ENCODE results near the gene NDUFS1. TPM values are rescaled to one million over a fixed set of nuclear protein-coding genes. Genes with fewer than 3 reads are reported as not detected.

The NDUFS1 gene
- total and polyA plus RNA-seq, 9 of the 15 experiments (the other 6 are each of a cell fraction or from before 2014, with no cell fraction given): 75.0 to 130 (median 91.5) TPM

GRCh38 chr2:206112108-206112507 is 47.1 kb downstream of the NDUFS1 start:
- Histone ChIP-seq H3K4me3 (no peak overlapping the region), H3K9ac (ENCODE audit: insufficient read depth in 1 of 2, low read depth in 2 of 2, low read length in 2 of 2) (no peak overlapping the region), H3K4me1 (replicated peaks in 1 of 2; ENCODE audit: control insufficient read depth in 2 of 2, insufficient read depth in 2 of 2, low read length in 2 of 2) (no peaks in the 10 kb centered on the region; a peak in 1 of 5 replicates), H3K27me3 (ENCODE audit: control insufficient read depth in 2 of 2, insufficient read depth in 2 of 2, low read length in 2 of 2) (no peaks in the 10 kb centered on the region), H3K4me2 (ENCODE audit: insufficient read depth, low read length) (no peak overlapping the region), H3K36me3 (ENCODE audit: control insufficient read depth, insufficient read depth, low read length) (peaks cover 6% of the 10 kb centered on the region; the same call in 1 of the 3 replicates), H4K20me1 (replicated peaks; ENCODE audit: control insufficient read depth, insufficient read depth, low read length) (no peaks in the 10 kb centered on the region), H2AFZ (ENCODE audit: low read depth, low read length) (no peak overlapping the region), H3K9me3 (replicated peaks; ENCODE audit: control insufficient read depth, insufficient read depth, low read depth, low read length) (no peaks in the 10 kb centered on the region), H3K27ac (ENCODE audit: extremely low read depth, low read depth, low read length) (no peak overlapping the region), H3K79me2 (ENCODE audit: control insufficient read depth, insufficient read depth, low read length) (no peaks in the 10 kb centered on the region), H3K9me1 (ENCODE audit: control insufficient read depth, insufficient read depth, low read length) (no peaks in the 10 kb centered on the region)
- intact Hi-C loops (cut with micrococcal nuclease): no loop called here
- FAIRE-seq: no peak
- no peak for ATAC-seq
- no peak for TF ChIP-seq ZNF3 (CRISPR knock-in tag; IDR thresholded peaks at IDR 0.05)
- TF ChIP-seq KLF16 (IDR thresholded peaks at IDR 0.05): no peak
- TF ChIP-seq DPF2 (IDR thresholded peaks at IDR 0.05): no peak
- no peak for TF ChIP-seq ATF4 (CRISPR knock-in tag; IDR thresholded peaks at IDR 0.05)
- TF ChIP-seq ARNT (IDR thresholded peaks at IDR 0.05): no peak
- TF ChIP-seq, protein P1, sequence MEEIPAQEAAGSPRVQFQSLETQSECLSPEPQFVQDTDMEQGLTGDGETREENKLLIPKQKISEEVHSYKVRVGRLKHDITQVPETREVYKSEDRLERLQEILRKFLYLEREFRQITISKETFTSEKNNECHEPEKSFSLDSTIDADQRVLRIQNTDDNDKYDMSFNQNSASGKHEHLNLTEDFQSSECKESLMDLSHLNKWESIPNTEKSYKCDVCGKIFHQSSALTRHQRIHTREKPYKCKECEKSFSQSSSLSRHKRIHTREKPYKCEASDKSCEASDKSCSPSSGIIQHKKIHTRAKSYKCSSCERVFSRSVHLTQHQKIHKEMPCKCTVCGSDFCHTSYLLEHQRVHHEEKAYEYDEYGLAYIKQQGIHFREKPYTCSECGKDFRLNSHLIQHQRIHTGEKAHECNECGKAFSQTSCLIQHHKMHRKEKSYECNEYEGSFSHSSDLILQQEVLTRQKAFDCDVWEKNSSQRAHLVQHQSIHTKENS (CRISPR knock-in tag; IDR thresholded peaks at IDR 0.05): no peak
- TF ChIP-seq ZNF431 (CRISPR knock-in tag; IDR thresholded peaks at IDR 0.05): no peak
- no peak for TF ChIP-seq KLF6 (CRISPR knock-in tag; IDR thresholded peaks at IDR 0.05; ENCODE audit: borderline replicate concordance)
- TF ChIP-seq ZNF586 (CRISPR knock-in tag; conservative IDR thresholded peaks at IDR 0.05): no peak
- no peak for TF ChIP-seq ZNF197 (CRISPR knock-in tag; IDR thresholded peaks at IDR 0.05; ENCODE audit: low read depth)
- TF ChIP-seq FOXM1 (IDR thresholded peaks at IDR 0.05; ENCODE audit: low read depth): no peak
- no peak for TF ChIP-seq FOXM1 (CRISPR knock-in tag; IDR thresholded peaks at IDR 0.05; ENCODE audit: low read depth)
- no peak for TF ChIP-seq KDM1A (IDR thresholded peaks at IDR 0.05)
- no peak for TF ChIP-seq ZNF133 (CRISPR knock-in tag; IDR thresholded peaks at IDR 0.05)
- TF ChIP-seq YY1 (IDR thresholded peaks at IDR 0.05; ENCODE audit: borderline replicate concordance in 1 of 3, control insufficient read depth in 1 of 3, extremely low read depth in 1 of 3, insufficient read depth in 3 of 3, insufficient read length in 1 of 3, insufficient replicate concordance in 2 of 3, low read depth in 1 of 3, low read length in 2 of 3): no peak
- no peak for TF ChIP-seq FOSL1 (tag; conservative IDR thresholded peaks at IDR 0.05)
- no peak for TF ChIP-seq E2F3 (CRISPR knock-in tag; IDR thresholded peaks at IDR 0.05)
- TF ChIP-seq, protein P2, sequence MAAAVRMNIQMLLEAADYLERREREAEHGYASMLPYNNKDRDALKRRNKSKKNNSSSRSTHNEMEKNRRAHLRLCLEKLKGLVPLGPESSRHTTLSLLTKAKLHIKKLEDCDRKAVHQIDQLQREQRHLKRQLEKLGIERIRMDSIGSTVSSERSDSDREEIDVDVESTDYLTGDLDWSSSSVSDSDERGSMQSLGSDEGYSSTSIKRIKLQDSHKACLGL (CRISPR knock-in tag; IDR thresholded peaks at IDR 0.05; ENCODE audit: borderline replicate concordance, poor library complexity, severe bottlenecking): no peak
- ChIA-PET POLR2A (interaction anchor here (1.3 kb wide), 1 partner anchor 11 kb away, joined by 3 read pairs; no protein-coding TSS in a partner anchor), CTCF (ENCODE audit: low intra/inter-chr PET ratio) (no interaction called here)
- 44% methylated on average over 3 of the region's 3 CpGs for WGBS (ENCODE audit: insufficient coverage, low coverage, missing lambda C conversion rate)
- in situ Hi-C loops (cut with MboI): no loop called here
- DNase-seq (ENCODE audit: extremely low read depth in 1 of 4, low spot score in 3 of 4): no peak
- BruUV-seq (replicated peaks): no TSS peak

Measured in K562 (cell line).